Chondrocyte (in vitro differentiated cells): Measurements from ENCODE around the gene ARAP3. TPM values are rescaled to one million over a fixed set of nuclear protein-coding genes. Genes with fewer than 3 reads are reported as not detected.

Experiments
- DNase-seq: peaks from one replicate; pipeline ENCODE4 v3.0.0; 2021; ENCODE audit warnings: mixed read lengths, low spot score
- H3K27ac Mint-ChIP-seq: one replicate; pipeline ENCODE4 v1.8.0; 2021; ENCODE audit warnings: mild to moderate bottlenecking, moderate library complexity, mixed read lengths; ENCODE audit not compliant: unreplicated experiment
- H3K27me3 Mint-ChIP-seq: 2 replicates; pipeline ENCODE4 v1.8.0; 2021; ENCODE audit warnings: low read depth, mixed read lengths
- H3K36me3 Mint-ChIP-seq: 2 replicates; pipeline ENCODE4 v1.8.0; 2021; ENCODE audit warnings: low read depth, mixed read lengths
- H3K4me1 Mint-ChIP-seq: 2 replicates; pipeline ENCODE4 v1.8.0; 2021; ENCODE audit warnings: low read depth, mild to moderate bottlenecking, mixed read lengths
- H3K4me3 Mint-ChIP-seq: one replicate; pipeline ENCODE4 v1.8.0; 2021; ENCODE audit warnings: mild to moderate bottlenecking, moderate library complexity, mixed read lengths; ENCODE audit not compliant: unreplicated experiment
- H3K9me3 Mint-ChIP-seq: 2 replicates; pipeline ENCODE4 v1.8.0; 2021; ENCODE audit warnings: low read depth, mixed read lengths
- CTCF ChIP-seq: fragments of 200-600 bp; sonication (generic); IDR thresholded peaks from 2 replicates; pipeline ENCODE4 v1.5.0; 2021; ENCODE audit warnings: antibody characterized with exemption, mild to moderate bottlenecking, moderate library complexity
- total RNA-seq: library from RNA; stranded (reverse); gene quantifications from 3 replicates; pipeline ENCODE4 v1.2.1, GENCODE V29; 2021

ARAP3 gene
- total RNA-seq, 1 donor from 2014 or later: 5.9 TPM

- H3K4me1 Mint-ChIP-seq: no peaks in the 10 kb centered on the region
- H3K27ac Mint-ChIP-seq: no peak overlapping the region
- no peak overlapping the region for H3K4me3 Mint-ChIP-seq
- no peaks in the 10 kb centered on the region for H3K9me3 Mint-ChIP-seq
- H3K27me3 Mint-ChIP-seq: peaks cover 36% of the 10 kb centered on the region
- H3K36me3 Mint-ChIP-seq: no peaks in the 10 kb centered on the region
- DNase-seq: no peak
- TF ChIP-seq CTCF: no peak
Measured at GRCh38 chr5:141714542-141715310, 32.7 kb upstream of the ARAP3 start.

- no peaks in the 10 kb centered on the region for H3K4me1 Mint-ChIP-seq
- no peak overlapping the region for H3K4me3 Mint-ChIP-seq
- TF ChIP-seq CTCF: no peak
- DNase-seq: no peak
- no peaks in the 10 kb centered on the region for H3K9me3 Mint-ChIP-seq
- no peak overlapping the region for H3K27ac Mint-ChIP-seq
- peaks cover 40% of the 10 kb centered on the region for H3K27me3 Mint-ChIP-seq
- H3K36me3 Mint-ChIP-seq: no peaks in the 10 kb centered on the region
Measured at GRCh38 chr5:141713616-141714309, 31.7 kb upstream of the ARAP3 start.

- DNase-seq: no peak
- Mint-ChIP-seq H3K36me3 (no peaks in the 10 kb centered on the region), H3K4me1 (no peaks in the 10 kb centered on the region), H3K27ac (no peak overlapping the region), H3K4me3 (no peak overlapping the region), H3K9me3 (no peaks in the 10 kb centered on the region), H3K27me3 (peaks cover 29% of the 10 kb centered on the region)
- TF ChIP-seq CTCF: no peak
Measured at GRCh38 chr5:141711687-141712086, 29.7 kb upstream of the ARAP3 start.

- Mint-ChIP-seq H3K9me3 (no peaks in the 10 kb centered on the region), H3K27me3 (peaks cover 19% of the 10 kb centered on the region), H3K27ac (no peak overlapping the region), H3K4me3 (no peak overlapping the region), H3K4me1 (no peaks in the 10 kb centered on the region), H3K36me3 (no peaks in the 10 kb centered on the region)
- no peak for DNase-seq
- TF ChIP-seq CTCF: no peak
Measured at GRCh38 chr5:141709699-141710267, 27.8 kb upstream of the ARAP3 start.

GRCh38 chr5:141708016-141708415 is 26.0 kb upstream of the ARAP3 start:
- Mint-ChIP-seq H3K27me3 (peaks cover 15% of the 10 kb centered on the region), H3K4me3 (no peak overlapping the region), H3K36me3 (no peaks in the 10 kb centered on the region), H3K27ac (no peak overlapping the region), H3K4me1 (peaks cover 2% of the 10 kb centered on the region), H3K9me3 (no peaks in the 10 kb centered on the region)
- no peak for DNase-seq
- TF ChIP-seq CTCF: no peak
